Placental pericyte (primary cell): ENCODE measurements around the gene USP48. TPM values are rescaled to one million over a fixed set of nuclear protein-coding genes. Genes with fewer than 3 reads are reported as not detected.

ENCODE experiments used
- total RNA-seq: library from RNA; depleted of rRNA; stranded (reverse); fragments of >200 nt; gene quantifications from 2 replicates; pipeline ENCODE4 v1.2.3, GENCODE V29; 2012

Gene USP48
- 38.8 and 48.1 TPM in 2 replicates for total RNA-seq

GRCh38 chr1:21782868-21783678, at the start of gene USP48:
Gene USP48, minus strand, starts transcription at chr1:21783149. Its CDS starts 192 bp downstream, at chr1:21782957.

GRCh38 chr1:21811875-21812305, 28.9 kb upstream of the USP48 start, which contains the start of gene LDLRAD2:
Gene LDLRAD2, plus strand, starts transcription at chr1:21812265. Its CDS starts 187 bp downstream, at chr1:21812452.

GRCh38 chr1:21669258-21670058, 113.5 kb downstream of the USP48 start, which contains the start of gene RAP1GAP:
Gene RAP1GAP, minus strand, starts transcription at chr1:21669357. Its CDS starts 49,325 bp downstream, at chr1:21620032.

Other genes starting within 250 kb of the USP48 start
- 0.22 TPM in 1 of 2 replicates, not detected in the other for gene RAP1GAP, start 113.8 kb downstream of the USP48 start, total RNA-seq
- under 0.01 TPM in 1 of 2 replicates, not detected in the other for gene LDLRAD2, start 29.1 kb upstream of the USP48 start, total RNA-seq
- gene HSPG2, start 154.2 kb upstream of the USP48 start, total RNA-seq = 173 and 204 TPM in 2 replicates
- not detected in 2 replicates for gene CELA3B, start 193.9 kb upstream of the USP48 start, total RNA-seq
- not detected in 2 replicates for gene CELA3A, start 218.5 kb upstream of the USP48 start, total RNA-seq